Keratinocyte (primary cell): ENCODE results near the gene STARD10.

Experiments
- EZH2 ChIP-seq: IDR thresholded peaks from one replicate; pipeline ENCODE4 v1.6.1; 2012; ENCODE audit warnings: inconsistent platforms, mild to moderate bottlenecking, low read length, moderate library complexity
- TF ChIP-seq, protein P1 (sequence below), 3 experiments: IDR thresholded peaks in 1 of 3; conservative IDR thresholded peaks in 1 of 3; optimal IDR thresholded peaks in 1 of 3; 2 replicates in 2 of 3; 3 replicates in 1 of 3; pipeline versions ENCODE3 to v1.5.1; 2011; ENCODE audit warnings: low read length in 3 of 3, mild to moderate bottlenecking in 3 of 3, moderate library complexity in 2 of 3, control low read depth in 1 of 3, inconsistent platforms in 1 of 3; ENCODE audit not compliant: insufficient read depth in 2 of 3; ENCODE audit errors: extremely low read depth in 1 of 3

DNA sequence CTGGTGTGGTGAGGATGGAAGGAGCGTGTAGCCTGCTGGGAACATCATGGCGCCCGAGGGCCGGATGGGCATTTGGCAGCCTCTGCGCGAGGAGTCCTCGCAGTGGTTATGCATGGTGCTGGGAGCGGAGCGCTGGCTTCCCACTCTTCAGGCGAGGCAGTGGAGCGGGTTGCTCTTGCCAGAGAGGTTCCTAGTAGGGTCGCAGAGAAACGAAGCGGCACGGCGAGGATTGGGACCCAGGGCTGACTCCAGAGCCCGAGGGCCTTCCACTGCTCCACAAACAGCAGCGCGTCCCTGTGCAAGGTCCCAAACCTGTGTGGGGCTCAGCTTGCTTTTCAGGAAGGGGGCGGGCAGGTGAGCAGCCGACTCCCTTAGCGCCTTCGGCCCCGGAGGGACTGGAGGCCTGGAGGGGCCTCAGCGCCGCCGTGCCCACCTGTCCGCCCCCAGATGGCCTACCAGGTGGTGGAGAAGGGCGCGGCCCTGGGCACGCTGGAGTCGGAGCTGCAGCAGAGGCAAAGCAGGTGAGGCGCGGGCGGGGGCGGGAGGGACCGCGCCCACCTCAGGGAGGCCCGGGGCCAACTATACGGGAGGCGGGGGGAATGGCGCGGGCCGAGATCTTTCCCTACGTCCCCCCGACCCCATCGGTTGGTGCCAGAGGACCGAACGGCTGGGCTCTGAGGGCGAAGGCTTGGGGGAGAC, 27.5 kb upstream of the STARD10 start:
- TF ChIP-seq, protein P1, sequence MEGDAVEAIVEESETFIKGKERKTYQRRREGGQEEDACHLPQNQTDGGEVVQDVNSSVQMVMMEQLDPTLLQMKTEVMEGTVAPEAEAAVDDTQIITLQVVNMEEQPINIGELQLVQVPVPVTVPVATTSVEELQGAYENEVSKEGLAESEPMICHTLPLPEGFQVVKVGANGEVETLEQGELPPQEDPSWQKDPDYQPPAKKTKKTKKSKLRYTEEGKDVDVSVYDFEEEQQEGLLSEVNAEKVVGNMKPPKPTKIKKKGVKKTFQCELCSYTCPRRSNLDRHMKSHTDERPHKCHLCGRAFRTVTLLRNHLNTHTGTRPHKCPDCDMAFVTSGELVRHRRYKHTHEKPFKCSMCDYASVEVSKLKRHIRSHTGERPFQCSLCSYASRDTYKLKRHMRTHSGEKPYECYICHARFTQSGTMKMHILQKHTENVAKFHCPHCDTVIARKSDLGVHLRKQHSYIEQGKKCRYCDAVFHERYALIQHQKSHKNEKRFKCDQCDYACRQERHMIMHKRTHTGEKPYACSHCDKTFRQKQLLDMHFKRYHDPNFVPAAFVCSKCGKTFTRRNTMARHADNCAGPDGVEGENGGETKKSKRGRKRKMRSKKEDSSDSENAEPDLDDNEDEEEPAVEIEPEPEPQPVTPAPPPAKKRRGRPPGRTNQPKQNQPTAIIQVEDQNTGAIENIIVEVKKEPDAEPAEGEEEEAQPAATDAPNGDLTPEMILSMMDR (optimal IDR thresholded peaks at IDR 0.05 in 1 of 3, IDR thresholded peaks at IDR 0.05 in 1 of 3, conservative IDR thresholded peaks at IDR 0.05 in 1 of 3; ENCODE audit: extremely low read depth in 1 of 3, insufficient read depth in 2 of 3, low read length in 3 of 3), result no peak
- TF ChIP-seq EZH2, result no peak
